Neutrophil (primary cell): ENCODE data around the gene XKR8.

ENCODE experiments used
- H3K27ac ChIP-seq: fragments of 200-600 bp; sonication (generic); 2 replicates; pipeline ENCODE4 v1.5.1; 2016; ENCODE audit warnings: mild to moderate bottlenecking, moderate library complexity
- H3K27me3 ChIP-seq: fragments of 200-600 bp; sonication (generic); 2 replicates; pipeline ENCODE4 v1.6.0; 2016; ENCODE audit warnings: mild to moderate bottlenecking
- H3K36me3 ChIP-seq: fragments of 200-600 bp; sonication (generic); 2 replicates; pipeline ENCODE4 v1.5.1; 2017
- H3K4me1 ChIP-seq, 2 experiments: fragments of 200-600 bp in 1 of 2; sonication (generic) in 1 of 2; 1 replicate in 1 of 2; 2 replicates in 1 of 2; pipeline versions ENCODE4 v1.5.1 to v1.6.1; 2013 to 2016; ENCODE audit warnings: low read depth in 1 of 2, low read length in 1 of 2, mild to moderate bottlenecking in 1 of 2, moderate library complexity in 1 of 2; ENCODE audit not compliant: control insufficient read depth in 1 of 2, insufficient read depth in 1 of 2
- H3K4me3 ChIP-seq, 2 experiments: fragments of 200-600 bp in 1 of 2; sonication (generic) in 1 of 2; 1 replicate in 1 of 2; 2 replicates in 1 of 2; pipeline ENCODE4 v1.5.1; 2013 to 2016; ENCODE audit warnings: low read depth in 1 of 2, low read length in 1 of 2, mild to moderate bottlenecking in 1 of 2, moderate library complexity in 1 of 2
- H3K9me3 ChIP-seq: fragments of 200-600 bp; sonication (generic); 2 replicates; pipeline ENCODE4 v1.5.1; 2016
- TF ChIP-seq, protein P1 (sequence below): fragments of 200-600 bp; sonication (generic); IDR thresholded peaks from 2 replicates; pipeline ENCODE4 v1.5.1; 2016; ENCODE audit warnings: antibody characterized with exemption

XKR8 gene

DNA sequence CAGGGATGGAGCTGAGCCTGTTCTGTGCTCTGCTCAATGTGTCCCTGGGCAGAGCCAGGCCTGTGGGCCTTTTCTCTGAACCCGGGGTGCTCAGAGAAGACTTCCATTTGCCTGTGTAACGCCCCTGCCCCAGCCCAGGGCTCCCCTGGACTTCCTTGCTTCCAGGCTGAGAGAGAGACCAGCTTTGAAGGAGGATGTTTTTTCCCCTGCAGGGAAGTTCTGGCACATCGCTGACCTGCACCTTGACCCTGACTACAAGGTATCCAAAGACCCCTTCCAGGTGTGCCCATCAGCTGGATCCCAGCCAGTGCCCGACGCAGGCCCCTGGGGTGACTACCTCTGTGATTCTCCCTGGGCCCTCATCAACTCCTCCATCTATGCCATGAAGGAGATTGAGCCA is 14.8 kb upstream of the XKR8 start:
- Histone ChIP-seq H3K36me3 (no peaks in the 10 kb centered on the region), H3K27ac (peak overlapping the region; percentile 91), H3K27me3 (no peaks in the 10 kb centered on the region), H3K9me3 (no peaks in the 10 kb centered on the region), H3K4me1 (peaks cover 58 to 60% of the 10 kb centered on the region in 2 experiments), H3K4me3 (peak overlapping the region in 1 of 2 experiments; percentile 37)
- TF ChIP-seq, protein P1, sequence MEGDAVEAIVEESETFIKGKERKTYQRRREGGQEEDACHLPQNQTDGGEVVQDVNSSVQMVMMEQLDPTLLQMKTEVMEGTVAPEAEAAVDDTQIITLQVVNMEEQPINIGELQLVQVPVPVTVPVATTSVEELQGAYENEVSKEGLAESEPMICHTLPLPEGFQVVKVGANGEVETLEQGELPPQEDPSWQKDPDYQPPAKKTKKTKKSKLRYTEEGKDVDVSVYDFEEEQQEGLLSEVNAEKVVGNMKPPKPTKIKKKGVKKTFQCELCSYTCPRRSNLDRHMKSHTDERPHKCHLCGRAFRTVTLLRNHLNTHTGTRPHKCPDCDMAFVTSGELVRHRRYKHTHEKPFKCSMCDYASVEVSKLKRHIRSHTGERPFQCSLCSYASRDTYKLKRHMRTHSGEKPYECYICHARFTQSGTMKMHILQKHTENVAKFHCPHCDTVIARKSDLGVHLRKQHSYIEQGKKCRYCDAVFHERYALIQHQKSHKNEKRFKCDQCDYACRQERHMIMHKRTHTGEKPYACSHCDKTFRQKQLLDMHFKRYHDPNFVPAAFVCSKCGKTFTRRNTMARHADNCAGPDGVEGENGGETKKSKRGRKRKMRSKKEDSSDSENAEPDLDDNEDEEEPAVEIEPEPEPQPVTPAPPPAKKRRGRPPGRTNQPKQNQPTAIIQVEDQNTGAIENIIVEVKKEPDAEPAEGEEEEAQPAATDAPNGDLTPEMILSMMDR: no peak

DNA sequence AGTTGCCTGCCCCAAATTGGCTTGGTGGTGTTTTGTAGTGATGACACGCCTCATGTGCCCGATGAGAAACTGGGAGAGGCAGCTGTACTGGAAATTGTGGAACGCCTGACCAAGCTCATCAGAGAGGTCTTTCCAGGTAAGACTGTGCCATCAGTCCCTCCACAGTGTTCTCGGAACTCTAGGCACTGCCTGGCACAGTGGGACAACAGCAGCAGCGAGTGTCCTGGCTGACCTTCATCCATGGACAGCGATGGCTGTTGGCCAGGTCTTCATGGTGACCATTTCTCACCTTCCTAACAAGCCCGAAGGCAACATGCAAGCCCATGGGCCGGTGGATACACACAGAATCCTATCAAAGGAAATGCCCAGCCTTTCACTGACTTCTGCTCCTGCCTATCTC is 10.7 kb upstream of the XKR8 start:
- no peaks in the 10 kb centered on the region for H3K9me3 ChIP-seq
- no peaks in the 10 kb centered on the region for H3K36me3 ChIP-seq
- peak overlapping the region; percentile 4 for H3K27ac ChIP-seq
- H3K4me3 ChIP-seq: no peak overlapping the region
- TF ChIP-seq, protein P1: no peak
- H3K27me3 ChIP-seq: no peaks in the 10 kb centered on the region
- H3K4me1 ChIP-seq: peaks cover 18 to 20% of the 10 kb centered on the region in 2 experiments

DNA sequence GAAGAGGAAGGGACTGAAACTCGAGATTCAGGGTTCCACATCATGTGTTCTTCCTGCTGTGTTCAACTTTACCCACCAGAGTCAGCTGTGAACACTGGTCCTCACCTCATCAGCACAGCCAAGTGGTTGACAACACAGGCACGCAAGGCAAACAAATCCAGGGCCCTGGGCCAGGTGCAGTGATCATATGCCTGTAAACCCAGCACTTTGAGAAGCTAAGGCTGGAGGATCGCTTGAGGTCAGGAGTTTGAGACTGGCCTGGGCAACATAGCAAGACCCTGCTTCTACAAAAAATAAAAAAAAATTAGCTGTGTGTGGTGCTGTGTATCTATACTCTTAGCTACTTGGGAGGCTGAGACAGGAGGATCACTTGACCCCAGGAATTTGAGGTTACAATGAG is 8.4 kb upstream of the XKR8 start:
- no peak overlapping the region for H3K27ac ChIP-seq
- TF ChIP-seq, protein P1: no peak
- no peak overlapping the region for H3K4me3 ChIP-seq
- peaks cover 12 to 14% of the 10 kb centered on the region in 2 experiments for H3K4me1 ChIP-seq
- H3K36me3 ChIP-seq: no peaks in the 10 kb centered on the region
- no peaks in the 10 kb centered on the region for H3K27me3 ChIP-seq
- H3K9me3 ChIP-seq: no peaks in the 10 kb centered on the region

DNA sequence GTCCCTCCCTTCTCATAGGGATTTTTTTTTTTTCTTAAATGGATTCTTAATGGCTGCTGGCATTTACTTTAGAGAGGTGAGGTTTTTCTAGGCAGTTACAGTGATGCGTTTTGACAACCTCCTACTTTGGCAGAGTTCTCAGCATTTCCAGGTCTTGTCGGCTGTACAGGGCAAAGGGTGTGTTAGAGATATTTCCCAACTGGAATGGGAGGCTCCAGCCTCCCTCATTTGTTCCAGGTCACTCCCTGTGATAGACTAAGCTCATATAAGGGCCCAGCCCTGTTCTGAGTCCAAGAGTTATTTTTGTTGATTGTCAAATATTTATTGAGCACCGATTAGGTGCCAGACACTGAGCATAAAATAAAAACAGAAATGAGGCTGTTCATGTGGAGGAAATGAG is 7.6 kb upstream of the XKR8 start:
- H3K27ac ChIP-seq: no peak overlapping the region
- TF ChIP-seq, protein P1: no peak
- H3K9me3 ChIP-seq: no peaks in the 10 kb centered on the region
- H3K27me3 ChIP-seq: no peaks in the 10 kb centered on the region
- H3K4me3 ChIP-seq: no peak overlapping the region
- H3K4me1 ChIP-seq: peaks cover 12 to 14% of the 10 kb centered on the region in 2 experiments
- H3K36me3 ChIP-seq: no peaks in the 10 kb centered on the region

DNA sequence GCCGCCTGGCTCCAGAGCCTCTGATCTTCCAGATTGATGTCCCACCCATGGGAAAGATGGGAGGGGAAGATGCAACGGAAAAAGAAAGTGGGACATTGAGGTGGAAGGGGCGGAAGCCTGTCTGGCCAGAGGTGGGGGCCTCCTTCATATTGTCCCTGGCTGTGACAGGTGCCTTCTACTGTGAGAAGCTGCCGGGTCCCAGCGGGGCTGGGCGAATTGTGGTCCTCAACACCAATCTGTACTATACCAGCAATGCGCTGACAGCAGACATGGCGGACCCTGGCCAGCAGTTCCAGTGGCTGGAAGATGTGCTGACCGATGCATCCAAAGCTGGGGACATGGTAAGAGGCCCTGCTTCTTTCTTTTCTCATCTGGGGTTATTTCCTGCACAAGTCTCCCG is 5.6 kb upstream of the XKR8 start:
- H3K9me3 ChIP-seq: no peaks in the 10 kb centered on the region
- no peaks in the 10 kb centered on the region for H3K36me3 ChIP-seq
- peaks cover 24 to 26% of the 10 kb centered on the region in 2 experiments for H3K4me1 ChIP-seq
- no peak overlapping the region for H3K4me3 ChIP-seq
- H3K27ac ChIP-seq: no peak overlapping the region
- no peaks in the 10 kb centered on the region for H3K27me3 ChIP-seq
- TF ChIP-seq, protein P1: no peak

DNA sequence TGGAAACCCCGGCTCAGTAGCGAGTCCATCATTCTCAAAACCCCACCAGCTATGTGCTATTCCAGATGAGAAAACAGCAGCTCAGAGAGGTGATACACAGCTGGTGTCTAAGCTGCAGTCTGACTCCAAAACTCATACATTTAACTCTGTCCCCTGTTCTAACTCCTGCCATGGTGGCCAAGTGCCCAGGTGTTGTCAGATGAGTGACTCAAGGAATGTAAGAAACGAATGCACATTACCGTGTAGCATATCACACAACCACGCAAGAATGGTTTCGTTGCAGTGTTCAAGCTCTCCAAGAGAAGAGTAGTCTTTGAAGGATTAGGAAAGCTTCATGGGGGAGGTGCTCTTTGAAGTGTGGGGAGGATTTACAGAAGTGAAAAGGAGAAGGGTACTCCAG is 4.7 kb upstream of the XKR8 start:
- H3K9me3 ChIP-seq: no peaks in the 10 kb centered on the region
- H3K4me1 ChIP-seq: peaks cover 31% of the 10 kb centered on the region in 2 experiments
- H3K27me3 ChIP-seq: no peaks in the 10 kb centered on the region
- H3K4me3 ChIP-seq: no peak overlapping the region
- TF ChIP-seq, protein P1: no peak
- no peaks in the 10 kb centered on the region for H3K36me3 ChIP-seq
- peak overlapping the region; percentile 66 for H3K27ac ChIP-seq
